ENCODE data around the gene CEP97. TPM values are rescaled to one million over a fixed set of nuclear protein-coding genes. Genes with fewer than 3 reads are reported as not detected.

The CEP97 gene
- total and polyA plus RNA-seq, 9 of the 15 experiments (the other 6 are each of a cell fraction or from before 2014, with no cell fraction given) = 2.0 to 10.1 (median 4.3) TPM

DNA sequence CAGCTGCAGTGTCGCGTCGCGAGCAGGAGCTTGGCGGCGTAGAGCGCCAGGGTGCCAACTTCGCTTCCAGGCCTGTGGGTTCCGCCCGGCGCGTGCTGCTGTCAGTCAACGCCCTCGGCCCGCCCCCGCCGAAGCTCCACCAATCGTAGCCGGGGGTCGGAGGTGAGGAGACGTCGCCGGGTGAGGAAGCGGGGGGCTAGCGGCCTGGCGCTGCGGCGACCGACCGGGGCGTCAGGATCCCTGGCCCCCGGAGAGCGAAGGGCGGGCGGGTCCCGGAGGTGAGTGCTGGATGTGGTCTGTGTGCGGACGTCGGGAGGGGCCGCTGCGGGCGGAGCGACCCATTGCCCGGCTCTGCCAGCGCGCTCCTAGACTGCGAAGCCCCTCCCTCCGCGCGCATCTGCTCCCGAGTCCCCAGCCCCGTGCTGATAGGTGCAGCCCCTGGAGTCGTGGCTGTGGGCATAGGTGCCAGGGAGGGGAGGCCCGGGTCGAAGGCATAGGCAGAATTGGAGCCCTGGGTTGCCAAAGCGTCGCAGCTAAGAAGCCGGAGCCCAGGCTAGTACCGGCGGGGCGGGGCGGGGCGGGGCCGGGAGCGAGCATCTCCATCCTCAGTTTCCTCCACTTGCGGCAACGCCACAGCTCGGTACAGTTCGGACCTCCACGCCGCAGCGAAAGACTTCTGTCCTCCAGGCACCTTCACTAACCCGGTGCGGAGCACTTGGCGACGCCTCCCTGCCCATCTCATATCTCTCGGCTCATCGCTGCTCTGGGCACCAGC is 54.8 kb downstream of the CEP97 start, which contains the start of gene NXPE3 (continued):
- no peak for TF ChIP-seq RERE (CRISPR knock-in tag; IDR thresholded peaks at IDR 0.05; ENCODE audit: borderline replicate concordance)
- TF ChIP-seq GATAD2A (IDR thresholded peaks at IDR 0.05) = no peak
- TF ChIP-seq BRD9 (IDR thresholded peaks at IDR 0.05; ENCODE audit: low read depth, partially characterized antibody) = no peak
- TF ChIP-seq ATF2 (CRISPR knock-in tag; IDR thresholded peaks at IDR 0.05) = no peak
- no peak for TF ChIP-seq NFIX (CRISPR knock-in tag; IDR thresholded peaks at IDR 0.05; ENCODE audit: low read depth)
- no peak for TF ChIP-seq KDM1A (IDR thresholded peaks at IDR 0.05)
- TF ChIP-seq FOS (IDR thresholded peaks at IDR 0.05; ENCODE audit: extremely low read depth, insufficient read length) = no peak
- no peak for TF ChIP-seq ZBTB5 (IDR thresholded peaks at IDR 0.05)
- no peak for TF ChIP-seq TOE1 (IDR thresholded peaks at IDR 0.05; ENCODE audit: borderline replicate concordance)
- TF ChIP-seq TOE1 (CRISPR knock-in tag; IDR thresholded peaks at IDR 0.05; ENCODE audit: borderline replicate concordance, low read depth) = no peak
- TF ChIP-seq, protein P1, sequence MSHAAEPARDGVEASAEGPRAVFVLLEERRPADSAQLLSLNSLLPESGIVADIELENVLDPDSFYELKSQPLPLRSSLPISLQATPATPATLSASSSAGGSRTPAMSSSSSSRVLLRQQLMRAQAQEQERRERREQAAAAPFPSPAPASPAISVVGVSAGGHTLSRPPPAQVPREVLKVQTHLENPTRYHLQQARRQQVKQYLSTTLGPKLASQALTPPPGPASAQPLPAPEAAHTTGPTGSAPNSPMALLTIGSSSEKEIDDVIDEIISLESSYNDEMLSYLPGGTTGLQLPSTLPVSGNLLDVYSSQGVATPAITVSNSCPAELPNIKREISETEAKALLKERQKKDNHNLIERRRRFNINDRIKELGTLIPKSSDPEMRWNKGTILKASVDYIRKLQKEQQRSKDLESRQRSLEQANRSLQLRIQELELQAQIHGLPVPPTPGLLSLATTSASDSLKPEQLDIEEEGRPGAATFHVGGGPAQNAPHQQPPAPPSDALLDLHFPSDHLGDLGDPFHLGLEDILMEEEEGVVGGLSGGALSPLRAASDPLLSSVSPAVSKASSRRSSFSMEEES (CRISPR knock-in tag; IDR thresholded peaks at IDR 0.05) = no peak
- no peak for TF ChIP-seq MAFF (IDR thresholded peaks at IDR 0.05; ENCODE audit: low read length)

All from K562 (cell line).